ENCODE measurements around the gene CHAD.

GRCh38 chr17:50482110-50482509, 13.4 kb upstream of the CHAD start:
- TF ChIP-seq, protein P1, sequence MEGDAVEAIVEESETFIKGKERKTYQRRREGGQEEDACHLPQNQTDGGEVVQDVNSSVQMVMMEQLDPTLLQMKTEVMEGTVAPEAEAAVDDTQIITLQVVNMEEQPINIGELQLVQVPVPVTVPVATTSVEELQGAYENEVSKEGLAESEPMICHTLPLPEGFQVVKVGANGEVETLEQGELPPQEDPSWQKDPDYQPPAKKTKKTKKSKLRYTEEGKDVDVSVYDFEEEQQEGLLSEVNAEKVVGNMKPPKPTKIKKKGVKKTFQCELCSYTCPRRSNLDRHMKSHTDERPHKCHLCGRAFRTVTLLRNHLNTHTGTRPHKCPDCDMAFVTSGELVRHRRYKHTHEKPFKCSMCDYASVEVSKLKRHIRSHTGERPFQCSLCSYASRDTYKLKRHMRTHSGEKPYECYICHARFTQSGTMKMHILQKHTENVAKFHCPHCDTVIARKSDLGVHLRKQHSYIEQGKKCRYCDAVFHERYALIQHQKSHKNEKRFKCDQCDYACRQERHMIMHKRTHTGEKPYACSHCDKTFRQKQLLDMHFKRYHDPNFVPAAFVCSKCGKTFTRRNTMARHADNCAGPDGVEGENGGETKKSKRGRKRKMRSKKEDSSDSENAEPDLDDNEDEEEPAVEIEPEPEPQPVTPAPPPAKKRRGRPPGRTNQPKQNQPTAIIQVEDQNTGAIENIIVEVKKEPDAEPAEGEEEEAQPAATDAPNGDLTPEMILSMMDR (IDR thresholded peaks at IDR 0.05) = no peak
- TF ChIP-seq EZH2 (IDR thresholded peaks at IDR 0.05; ENCODE audit: borderline replicate concordance, insufficient read depth, low read depth, low read length, poor library complexity, severe bottlenecking) = no peak
